Measurements from ENCODE around the gene FARS2.

GRCh38 chr6:5637714-5638113, 376.4 kb downstream of the FARS2 start:
- TF ChIP-seq POLR2A (IDR thresholded peaks at IDR 0.05; ENCODE audit: extremely low read depth, insufficient read length) (no peak), CTCF (IDR thresholded peaks at IDR 0.05; ENCODE audit: low read depth, low read length) (no peak)

All from NB4 (cell line).